Glutamatergic neuron (in vitro differentiated cells): Measurements from ENCODE around the gene SAMD14. TPM values are rescaled to one million over a fixed set of nuclear protein-coding genes. Genes with fewer than 3 reads are reported as not detected.
A peak's percentile ranks its signal among the peaks of the same experiment; 100 is the strongest.

Source experiments
- DNase-seq: peaks from one replicate; pipeline ENCODE4 v3.0.0; 2022
- H3K27ac Mint-ChIP-seq: one replicate; pipeline ENCODE4 v1.8.0; 2020; ENCODE audit warnings: mild to moderate bottlenecking, mixed read lengths, inconsistent platforms; ENCODE audit not compliant: unreplicated experiment
- H3K27me3 Mint-ChIP-seq: one replicate; pipeline ENCODE4 v1.8.0; 2020; ENCODE audit warnings: mild to moderate bottlenecking, moderate library complexity, mixed read lengths, inconsistent platforms; ENCODE audit not compliant: unreplicated experiment
- H3K36me3 Mint-ChIP-seq: one replicate; pipeline ENCODE4 v1.8.0; 2020; ENCODE audit warnings: mild to moderate bottlenecking, mixed read lengths, inconsistent platforms; ENCODE audit not compliant: unreplicated experiment
- H3K4me1 Mint-ChIP-seq: one replicate; pipeline ENCODE4 v1.8.0; 2020; ENCODE audit warnings: mild to moderate bottlenecking, low read depth, mixed read lengths, inconsistent platforms; ENCODE audit not compliant: unreplicated experiment
- H3K4me3 Mint-ChIP-seq: one replicate; pipeline ENCODE4 v1.8.0; 2020; ENCODE audit warnings: mild to moderate bottlenecking, mixed read lengths, inconsistent platforms; ENCODE audit not compliant: unreplicated experiment
- H3K9me3 Mint-ChIP-seq: one replicate; pipeline ENCODE4 v1.8.0; 2020; ENCODE audit warnings: mild to moderate bottlenecking, moderate library complexity, mixed read lengths, inconsistent platforms; ENCODE audit not compliant: unreplicated experiment
- CTCF ChIP-seq: fragments of 200-600 bp; sonication (generic); IDR thresholded peaks from one replicate; pipeline ENCODE4 v1.5.0; 2021; ENCODE audit not compliant: partially characterized antibody, unreplicated experiment
- total RNA-seq: library from RNA; stranded (reverse); fragmentation: NEBNext Ultra II Directional; extraction: Animal tissue kit (Norgen Biotek cat#: 25700); gene quantifications from one replicate; pipeline ENCODE4 v1.2.1, GENCODE V29; 2021; ENCODE audit not compliant: unreplicated experiment

The SAMD14 gene
- total RNA-seq, 1 donor from 2014 or later = 95.0 TPM

GRCh38 chr17:50122945-50123344 lies 7.0 kb downstream of the SAMD14 start:
- Mint-ChIP-seq H3K4me3 (peak overlapping the region; percentile 69), H3K4me1 (peaks cover 37% of the 10 kb centered on the region), H3K27ac (peak overlapping the region; percentile 95), H3K36me3 (peaks cover 7% of the 10 kb centered on the region), H3K27me3 (peaks cover 27% of the 10 kb centered on the region), H3K9me3 (peaks cover 8% of the 10 kb centered on the region)
- no peak for TF ChIP-seq CTCF
- no peak for DNase-seq

- Mint-ChIP-seq H3K27ac (no peak overlapping the region), H3K4me3 (no peak overlapping the region), H3K9me3 (peaks cover 13% of the 10 kb centered on the region), H3K36me3 (peaks cover 11% of the 10 kb centered on the region), H3K27me3 (peaks cover 27% of the 10 kb centered on the region), H3K4me1 (peaks cover 31% of the 10 kb centered on the region)
- TF ChIP-seq CTCF = no peak
- DNase-seq = no peak
These were observed 9.3 kb downstream of the SAMD14 start for GRCh38 chr17:50120475-50121253.

GRCh38 chr17:50118828-50119218 lies 11.1 kb downstream of the SAMD14 start:
- Mint-ChIP-seq H3K27ac (no peak overlapping the region), H3K4me3 (no peak overlapping the region), H3K27me3 (peaks cover 22% of the 10 kb centered on the region), H3K36me3 (peaks cover 16% of the 10 kb centered on the region), H3K4me1 (peaks cover 24% of the 10 kb centered on the region), H3K9me3 (peaks cover 12% of the 10 kb centered on the region)
- no peak for DNase-seq
- no peak for TF ChIP-seq CTCF

GRCh38 chr17:50118076-50118827 lies 11.7 kb downstream of the SAMD14 start:
- H3K36me3 Mint-ChIP-seq = peaks cover 16% of the 10 kb centered on the region
- no peak overlapping the region for H3K4me3 Mint-ChIP-seq
- peaks cover 23% of the 10 kb centered on the region for H3K4me1 Mint-ChIP-seq
- no peak overlapping the region for H3K27ac Mint-ChIP-seq
- DNase-seq = no peak
- TF ChIP-seq CTCF = no peak
- peaks cover 10% of the 10 kb centered on the region for H3K9me3 Mint-ChIP-seq
- H3K27me3 Mint-ChIP-seq = peaks cover 20% of the 10 kb centered on the region
